HepG2 (cell line): ENCODE results near the gene ZNF84. TPM values are rescaled to one million over a fixed set of nuclear protein-coding genes. Genes with fewer than 3 reads are reported as not detected.

Experiments
- ATF4 ChIP-seq, 2 experiments: fragments of 450-650 bp in 1 of 2; sonication (generic) in 1 of 2; formaldehyde crosslinking; IDR thresholded peaks; 2 replicates each; pipeline versions ENCODE4 v1.5.0 to v1.8.0; 2020 to 2022; ENCODE audit warnings: mild to moderate bottlenecking in 1 of 2, missing genetic modification reagents in 1 of 2
- BRD4 ChIP-seq: sonication (generic); formaldehyde crosslinking; IDR thresholded peaks from 2 replicates; pipeline ENCODE4 v1.4.0; 2020; ENCODE audit warnings: missing genetic modification reagents
- CC2D1A ChIP-seq: sonication (generic); formaldehyde crosslinking; IDR thresholded peaks from 2 replicates; pipeline ENCODE4 v1.8.1; 2023; ENCODE audit warnings: mild to moderate bottlenecking, missing genetic modification reagents
- EED ChIP-seq: sonication (generic); formaldehyde crosslinking; IDR thresholded peaks from 2 replicates; pipeline ENCODE4 v1.5.0; 2020; ENCODE audit warnings: mild to moderate bottlenecking, missing genetic modification reagents
- ELK4 ChIP-seq: sonication (generic); formaldehyde crosslinking; IDR thresholded peaks from 2 replicates; pipeline ENCODE4 v1.9.0; 2021; ENCODE audit warnings: missing genetic modification reagents, borderline replicate concordance
- FOXC1 ChIP-seq: sonication (generic); formaldehyde crosslinking; IDR thresholded peaks from 2 replicates; pipeline ENCODE4 v1.8.0; 2022; ENCODE audit warnings: mild to moderate bottlenecking, missing genetic modification reagents, borderline replicate concordance
- GABPA ChIP-seq, 2 experiments: IDR thresholded peaks; 2 replicates each; pipeline ENCODE4 v1.6.1; 2011 to 2016; ENCODE audit warnings: low read depth in 2 of 2, low read length in 1 of 2, missing biosample characterization in 1 of 2, missing genetic modification characterization in 1 of 2
- IRF1 ChIP-seq: sonication (generic); formaldehyde crosslinking; IDR thresholded peaks from 2 replicates; pipeline ENCODE4 v1.4.0; 2020; ENCODE audit warnings: low read depth, mild to moderate bottlenecking, missing genetic modification reagents
- MEF2D ChIP-seq: sonication (generic); formaldehyde crosslinking; IDR thresholded peaks from 2 replicates; pipeline ENCODE4 v1.5.1; 2020; ENCODE audit warnings: mild to moderate bottlenecking, missing genetic modification reagents
- PAF1 ChIP-seq: IDR thresholded peaks from 2 replicates; pipeline ENCODE4 v1.6.1; 2016; ENCODE audit warnings: missing genetic modification reagents, missing compliant biosample characterization
- POGZ ChIP-seq: sonication (generic); formaldehyde crosslinking; IDR thresholded peaks from 2 replicates; pipeline ENCODE4 v1.4.0; 2020; ENCODE audit warnings: mild to moderate bottlenecking, missing genetic modification reagents
- SMARCE1 ChIP-seq: fragments of 450-650 bp; IDR thresholded peaks from 2 replicates; pipeline ENCODE4 v1.6.1; 2017; ENCODE audit warnings: borderline replicate concordance
- ZFP36 ChIP-seq: fragments of 150-350 bp; IDR thresholded peaks from 2 replicates; pipeline ENCODE4 v1.6.1; 2018; ENCODE audit warnings: borderline replicate concordance, low read length, low read depth; ENCODE audit not compliant: partially characterized antibody
- ZNF101 ChIP-seq: sonication (generic); formaldehyde crosslinking; IDR thresholded peaks from 2 replicates; pipeline ENCODE4 v1.4.0; 2020; ENCODE audit warnings: mild to moderate bottlenecking, low read depth, missing genetic modification reagents, borderline replicate concordance
- ZNF180 ChIP-seq: sonication (generic); formaldehyde crosslinking; IDR thresholded peaks from 2 replicates; pipeline ENCODE4 v1.4.0; 2020; ENCODE audit warnings: low read depth, missing genetic modification reagents, borderline replicate concordance
- ZNF232 ChIP-seq: sonication (generic); formaldehyde crosslinking; IDR thresholded peaks from 2 replicates; pipeline ENCODE4 v1.4.0; 2020; ENCODE audit warnings: missing genetic modification reagents, borderline replicate concordance
- ZNF496 ChIP-seq: sonication (generic); formaldehyde crosslinking; IDR thresholded peaks from 2 replicates; pipeline ENCODE4 v1.8.1; 2023; ENCODE audit warnings: mild to moderate bottlenecking, moderate library complexity, missing genetic modification reagents; ENCODE audit not compliant: insufficient replicate concordance
- ZNF816 ChIP-seq: sonication (generic); formaldehyde crosslinking; IDR thresholded peaks from 2 replicates; pipeline ENCODE4 v1.8.0; 2022; ENCODE audit warnings: missing genetic modification reagents, mild to moderate bottlenecking, borderline replicate concordance
- ZSCAN29 ChIP-seq: sonication (generic); formaldehyde crosslinking; conservative IDR thresholded peaks from 2 replicates; pipeline ENCODE4 v1.4.0; 2020; ENCODE audit warnings: mild to moderate bottlenecking, missing genetic modification reagents
- polyA plus RNA-seq, 8 experiments: library from polyadenylated mRNA; depleted of rRNA in 3 of 8; stranded (reverse) in 7 of 8; unstranded in 1 of 8; fragments of >200 nt; fragmentation: Illumina TruSeq in 4 of 8; extraction: Trizol in 4 of 8; gene quantifications; 2 replicates each; pipeline versions ENCODE4 v1.2.1 to v1.2.3, GENCODE V29; 2011 to 2016; ENCODE audit warnings: low read depth in 4 of 8, missing spikeins in 1 of 8, mixed read lengths in 1 of 8; ENCODE audit not compliant: insufficient read depth in 1 of 8
- total RNA-seq, 5 experiments: library from RNA; depleted of rRNA; stranded (reverse); fragments of >200 nt; fragmentation: Illumina TruSeq; extraction: Trizol; gene quantifications; 2 replicates each; pipeline ENCODE4 v1.2.3, GENCODE V29; 2016; ENCODE audit warnings: low read depth in 1 of 5
- TF ChIP-seq, protein P1 (sequence below): sonication (generic); formaldehyde crosslinking; IDR thresholded peaks from 2 replicates; pipeline ENCODE4 v1.8.0; 2022; ENCODE audit warnings: missing genetic modification reagents, low read depth, mild to moderate bottlenecking, borderline replicate concordance
- TF ChIP-seq, protein P2 (sequence below): sonication (generic); formaldehyde crosslinking; IDR thresholded peaks from 2 replicates; pipeline ENCODE4 v1.5.1; 2020; ENCODE audit warnings: mild to moderate bottlenecking, missing genetic modification reagents
- TF ChIP-seq, protein P3 (sequence below): sonication (generic); formaldehyde crosslinking; conservative IDR thresholded peaks from 2 replicates; pipeline ENCODE4 v1.8.0; 2022; ENCODE audit warnings: missing genetic modification reagents

Gene ZNF84
- total and polyA plus RNA-seq, 2 of the 13 experiments (the other 11 are each of a cell fraction or from before 2014, with no cell fraction given) = 15.5 to 21.8 TPM

GRCh38 chr12:133080026-133080367, 42.7 kb downstream of the ZNF84 start (continued):
- TF ChIP-seq ATF4 (CRISPR knock-in tag; IDR thresholded peaks at IDR 0.05) (no peak), ZNF816 (CRISPR knock-in tag) (0 out of 2 replicates have a peak, but pooled peaks have one; percentile 2), GABPA (IDR thresholded peaks at IDR 0.05; ENCODE audit: low read depth, low read length) (peak; percentile 83), GABPA (CRISPR knock-in tag; IDR thresholded peaks at IDR 0.05; ENCODE audit: low read depth) (peak; percentile 93), POGZ (peak; percentile 76), ZNF180 (CRISPR knock-in tag) (no peak), FOXC1 (CRISPR knock-in tag) (no peak), ELK4 (CRISPR knock-in tag) (peak; percentile 87; the same call in 1 of the 2 replicates), IRF1 (no peak), MEF2D (no peak), CC2D1A (CRISPR knock-in tag) (no peak), SMARCE1 (no peak), EED (CRISPR knock-in tag) (no peak), PAF1 (CRISPR knock-in tag) (no peak), BRD4 (no peak), ZNF496 (no peak), ZFP36 (no peak), ZNF101 (CRISPR knock-in tag) (no peak), ZSCAN29 (CRISPR knock-in tag) (no peak), ZNF232 (CRISPR knock-in tag) (no peak)
- TF ChIP-seq, protein P1, sequence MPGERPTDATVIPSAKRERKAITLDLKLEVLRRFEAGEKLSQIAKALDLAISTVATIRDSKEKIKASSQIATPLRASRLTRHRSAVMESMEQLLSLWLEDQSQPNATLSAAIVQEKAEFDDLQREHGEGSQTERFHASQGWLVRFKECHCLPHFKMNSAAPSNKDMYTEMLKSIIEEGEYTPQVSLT = no peak
- TF ChIP-seq, protein P2, sequence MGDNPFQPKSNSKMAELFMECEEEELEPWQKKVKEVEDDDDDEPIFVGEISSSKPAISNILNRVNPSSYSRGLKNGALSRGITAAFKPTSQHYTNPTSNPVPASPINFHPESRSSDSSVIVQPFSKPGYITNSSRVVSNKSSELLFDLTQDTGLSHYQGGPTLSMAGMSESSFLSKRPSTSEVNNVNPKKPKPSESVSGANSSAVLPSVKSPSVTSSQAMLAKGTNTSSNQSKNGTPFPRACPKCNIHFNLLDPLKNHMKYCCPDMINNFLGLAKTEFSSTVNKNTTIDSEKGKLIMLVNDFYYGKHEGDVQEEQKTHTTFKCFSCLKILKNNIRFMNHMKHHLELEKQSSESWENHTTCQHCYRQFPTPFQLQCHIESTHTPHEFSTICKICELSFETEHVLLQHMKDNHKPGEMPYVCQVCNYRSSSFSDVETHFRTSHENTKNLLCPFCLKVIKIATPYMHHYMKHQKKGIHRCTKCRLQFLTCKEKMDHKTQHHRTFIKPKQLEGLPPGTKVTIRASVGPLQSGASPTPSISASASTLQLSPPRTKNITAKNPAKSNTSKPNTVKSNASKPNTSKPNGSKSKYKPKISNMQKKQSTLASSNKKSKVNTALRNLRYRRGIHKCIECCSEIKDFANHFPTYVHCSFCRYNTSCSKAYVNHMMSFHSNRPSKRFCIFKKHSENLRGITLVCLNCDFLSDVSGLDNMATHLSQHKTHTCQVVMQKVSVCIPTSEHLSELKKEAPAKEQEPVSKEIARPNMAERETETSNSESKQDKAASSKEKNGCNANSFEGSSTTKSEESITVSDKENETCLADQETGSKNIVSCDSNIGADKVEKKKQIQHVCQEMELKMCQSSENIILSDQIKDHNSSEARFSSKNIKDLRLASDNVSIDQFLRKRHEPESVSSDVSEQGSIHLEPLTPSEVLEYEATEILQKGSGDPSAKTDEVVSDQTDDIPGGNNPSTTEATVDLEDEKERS (CRISPR knock-in tag) = no peak
- TF ChIP-seq, protein P3, sequence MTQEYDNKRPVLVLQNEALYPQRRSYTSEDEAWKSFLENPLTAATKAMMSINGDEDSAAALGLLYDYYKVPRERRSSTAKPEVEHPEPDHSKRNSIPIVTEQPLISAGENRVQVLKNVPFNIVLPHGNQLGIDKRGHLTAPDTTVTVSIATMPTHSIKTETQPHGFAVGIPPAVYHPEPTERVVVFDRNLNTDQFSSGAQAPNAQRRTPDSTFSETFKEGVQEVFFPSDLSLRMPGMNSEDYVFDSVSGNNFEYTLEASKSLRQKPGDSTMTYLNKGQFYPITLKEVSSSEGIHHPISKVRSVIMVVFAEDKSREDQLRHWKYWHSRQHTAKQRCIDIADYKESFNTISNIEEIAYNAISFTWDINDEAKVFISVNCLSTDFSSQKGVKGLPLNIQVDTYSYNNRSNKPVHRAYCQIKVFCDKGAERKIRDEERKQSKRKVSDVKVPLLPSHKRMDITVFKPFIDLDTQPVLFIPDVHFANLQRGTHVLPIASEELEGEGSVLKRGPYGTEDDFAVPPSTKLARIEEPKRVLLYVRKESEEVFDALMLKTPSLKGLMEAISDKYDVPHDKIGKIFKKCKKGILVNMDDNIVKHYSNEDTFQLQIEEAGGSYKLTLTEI = no peak
